Measurements from ENCODE around the gene ERCC2.

- TF ChIP-seq POLR2AphosphoS5 (IDR thresholded peaks at IDR 0.05): no peak
- no peak for TF ChIP-seq CTCF (IDR thresholded peaks at IDR 0.05)
Observed at GRCh38 chr19:45327404-45328143, 42.8 kb downstream of the ERCC2 start.

Data from transverse colon (tissue), 4 donors.